ENCODE results near the gene FHL2. TPM values are rescaled to one million over a fixed set of nuclear protein-coding genes. Genes with fewer than 3 reads are reported as not detected.
"Not testable (repeated sequence)": the region's sequence is repeated elsewhere in the genome, so short reads cannot be mapped to it uniquely, and the experiment has no call there.

The FHL2 gene
- total RNA-seq, 1 donor from 2014 or later: 2.3 TPM

DNA sequence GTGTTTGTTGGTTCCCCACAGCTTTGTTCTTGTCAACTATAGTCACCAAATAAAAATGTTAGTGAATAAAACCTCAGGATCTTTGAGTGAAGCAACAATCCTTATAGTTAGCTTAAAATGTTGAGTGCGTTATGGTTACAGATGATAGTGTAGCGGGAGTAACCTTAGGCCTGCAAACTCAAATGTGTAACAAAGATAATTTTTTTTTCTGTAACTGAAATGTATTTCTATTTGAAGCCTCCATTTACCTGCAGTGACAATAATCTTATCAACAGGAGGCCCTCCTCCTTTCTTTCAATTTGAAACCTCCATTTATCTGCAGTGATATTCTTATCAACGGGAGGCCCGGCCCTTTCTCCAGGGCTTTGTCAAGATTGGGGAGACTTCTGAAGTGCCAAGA is 64.6 kb downstream of the FHL2 start:
- Mint-ChIP-seq H3K9me3 (no peaks in the 10 kb centered on the region), H3K27ac (no peak overlapping the region), H3K4me1 (ENCODE audit: low read depth) (peaks cover 52% of the 10 kb centered on the region), H3K36me3 (ENCODE audit: low read depth) (peaks cover 10% of the 10 kb centered on the region), H3K27me3 (ENCODE audit: insufficient read depth) (no peaks in the 10 kb centered on the region), H3K4me3 (no peak overlapping the region)
- intact Hi-C loops (cut with micrococcal nuclease): loop anchor here (10.0 kb wide), 2 partner anchors 461 to 761 kb away; no protein-coding TSS in a partner anchor
- DNase-seq (ENCODE audit: low spot score): no peak

DNA sequence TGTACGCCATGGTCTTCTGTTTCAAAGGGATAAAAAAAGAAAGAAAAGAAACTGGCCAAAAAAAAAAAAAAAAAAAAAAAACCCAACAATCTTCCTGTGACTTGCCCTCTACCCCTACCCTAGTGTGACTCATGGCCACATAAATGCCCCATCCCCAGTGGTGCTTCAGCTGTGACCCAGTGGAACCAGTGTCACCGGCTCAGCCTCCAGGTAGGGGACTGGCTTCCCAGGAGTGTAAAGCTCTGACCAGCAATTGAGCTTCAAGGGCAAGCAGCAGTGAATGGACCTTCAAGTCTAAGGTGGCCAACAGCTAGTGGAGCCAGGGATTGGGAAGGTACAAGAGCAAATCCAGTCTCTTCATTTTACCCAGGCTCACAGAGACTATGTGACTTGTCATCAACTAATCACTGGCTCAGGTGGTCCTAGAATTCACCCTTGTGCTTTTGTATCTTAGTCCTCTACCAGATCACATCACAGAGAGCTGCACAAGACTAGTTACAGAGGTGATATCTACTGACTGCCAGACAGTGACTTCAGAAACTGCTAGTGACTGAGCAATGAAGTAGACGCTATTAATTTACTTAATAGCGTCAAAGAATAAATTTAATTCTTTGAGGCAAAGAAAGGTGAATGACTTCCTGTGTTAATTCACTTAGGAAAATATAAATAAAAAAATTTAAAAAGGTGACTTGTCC is 68.0 kb downstream of the FHL2 start:
- Mint-ChIP-seq H3K9me3 (no peaks in the 10 kb centered on the region), H3K4me3 (peak overlapping the region; percentile 90), H3K36me3 (ENCODE audit: low read depth) (peaks cover 2% of the 10 kb centered on the region), H3K27ac (peak overlapping the region; percentile 91), H3K27me3 (ENCODE audit: insufficient read depth) (no peaks in the 10 kb centered on the region), H3K4me1 (ENCODE audit: low read depth) (peaks cover 41% of the 10 kb centered on the region)
- DNase-seq (ENCODE audit: low spot score): no peak
- intact Hi-C loops (cut with micrococcal nuclease): loop anchor here (10.0 kb wide), 2 partner anchors 464 to 764 kb away; no protein-coding TSS in a partner anchor

DNA sequence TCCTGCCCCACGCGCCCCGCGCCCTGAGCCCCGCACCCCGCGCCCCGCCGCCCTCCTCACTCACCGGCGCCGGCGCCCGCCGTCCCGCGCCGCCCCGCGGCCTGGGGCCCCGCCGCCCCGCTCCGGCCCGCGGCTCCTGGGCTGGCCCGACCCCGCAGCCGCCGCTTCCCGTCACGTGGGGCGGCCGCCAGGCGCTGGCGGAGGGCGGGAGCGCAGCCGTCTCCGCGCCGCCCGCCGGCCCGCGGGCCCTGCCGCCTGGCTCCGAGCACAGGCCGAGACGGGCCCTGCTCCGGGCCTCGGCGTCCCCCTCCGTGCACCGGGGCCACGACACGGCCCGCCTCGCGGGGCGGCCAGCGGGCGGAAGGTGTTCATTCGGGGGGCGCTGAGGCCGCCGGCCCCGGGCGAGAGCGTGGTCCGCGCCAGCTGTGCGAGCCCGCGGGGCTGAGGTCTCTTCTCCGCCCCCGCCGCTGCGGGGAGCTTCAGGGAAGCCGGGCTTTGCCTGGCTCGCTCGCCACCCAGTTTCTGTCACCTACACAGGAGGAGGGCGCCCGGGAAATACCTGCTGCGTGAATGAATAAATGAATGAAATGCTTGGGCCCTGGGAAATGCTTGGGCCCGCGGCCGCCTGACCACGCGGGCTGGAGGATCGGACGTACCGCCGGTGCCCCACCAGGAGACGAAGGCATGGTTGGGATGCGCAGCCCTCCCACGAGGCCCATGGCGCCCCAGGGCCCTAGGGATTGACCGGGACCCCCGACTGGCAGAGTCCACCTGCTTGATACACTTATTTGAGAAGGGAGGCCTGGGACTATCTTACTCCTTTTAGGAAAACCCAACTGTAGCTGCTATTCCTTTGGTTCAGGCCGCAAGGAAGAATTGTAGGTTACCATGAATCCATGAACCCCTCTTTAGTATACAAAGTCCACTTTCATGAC is 69.0 kb downstream of the FHL2 start, which contains the start of gene TGFBRAP1:
TSS of gene TGFBRAP1 (minus strand) at position 175 of the 935 bp plus-strand sequence. CDS start 21,434 bp downstream, outside the sequence.
- DNase-seq (ENCODE audit: low spot score): peak; percentile 56
- H3K27ac Mint-ChIP-seq: peak within 1 kb of the TSS; percentile 91
- peak within 1 kb of the TSS; percentile 90 for H3K4me3 Mint-ChIP-seq
- H3K27me3 Mint-ChIP-seq (ENCODE audit: insufficient read depth): no peaks in the 10 kb centered on the region
- intact Hi-C loops (cut with micrococcal nuclease): loop anchor here (1.0 to 10.0 kb wide), 4 partner anchors 7 to 765 kb away; partner anchors contain the start of genes C2orf49 and FHL2
- H3K9me3 Mint-ChIP-seq: no peaks in the 10 kb centered on the region
- peaks cover 2% of the 10 kb centered on the region for H3K36me3 Mint-ChIP-seq (ENCODE audit: low read depth)
- H3K4me1 Mint-ChIP-seq (ENCODE audit: low read depth): peaks cover 31% of the 10 kb centered on the region

DNA sequence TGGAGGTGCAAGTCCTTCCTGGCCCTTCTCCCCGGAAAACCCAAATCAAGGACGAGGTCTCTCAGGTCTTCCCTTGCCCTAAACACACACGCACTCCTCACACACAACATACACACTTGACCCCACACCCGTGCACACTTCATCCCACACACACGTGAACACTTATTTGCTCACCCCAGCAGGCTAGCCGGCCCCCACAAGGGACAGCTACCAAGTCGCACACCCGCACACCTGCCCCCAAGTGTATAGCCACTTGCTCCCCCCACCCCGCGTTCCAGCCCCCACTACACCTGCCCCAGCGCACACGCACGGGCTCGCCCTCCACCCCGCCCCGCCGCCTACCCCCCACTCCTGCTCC is 69.7 kb downstream of the FHL2 start:
- H3K36me3 Mint-ChIP-seq (ENCODE audit: low read depth): no peaks in the 10 kb centered on the region
- H3K9me3 Mint-ChIP-seq: no peaks in the 10 kb centered on the region
- peak overlapping the region; percentile 89 for H3K4me3 Mint-ChIP-seq
- H3K4me1 Mint-ChIP-seq (ENCODE audit: low read depth): peaks cover 30% of the 10 kb centered on the region
- no peak for DNase-seq (ENCODE audit: low spot score)
- peak overlapping the region; percentile 83 for H3K27ac Mint-ChIP-seq
- intact Hi-C loops (cut with micrococcal nuclease): loop anchor here (1.0 to 2.0 kb wide), 2 partner anchors 8 to 70 kb away; partner anchors contain the start of genes C2orf49 and FHL2
- H3K27me3 Mint-ChIP-seq (ENCODE audit: insufficient read depth): no peaks in the 10 kb centered on the region

DNA sequence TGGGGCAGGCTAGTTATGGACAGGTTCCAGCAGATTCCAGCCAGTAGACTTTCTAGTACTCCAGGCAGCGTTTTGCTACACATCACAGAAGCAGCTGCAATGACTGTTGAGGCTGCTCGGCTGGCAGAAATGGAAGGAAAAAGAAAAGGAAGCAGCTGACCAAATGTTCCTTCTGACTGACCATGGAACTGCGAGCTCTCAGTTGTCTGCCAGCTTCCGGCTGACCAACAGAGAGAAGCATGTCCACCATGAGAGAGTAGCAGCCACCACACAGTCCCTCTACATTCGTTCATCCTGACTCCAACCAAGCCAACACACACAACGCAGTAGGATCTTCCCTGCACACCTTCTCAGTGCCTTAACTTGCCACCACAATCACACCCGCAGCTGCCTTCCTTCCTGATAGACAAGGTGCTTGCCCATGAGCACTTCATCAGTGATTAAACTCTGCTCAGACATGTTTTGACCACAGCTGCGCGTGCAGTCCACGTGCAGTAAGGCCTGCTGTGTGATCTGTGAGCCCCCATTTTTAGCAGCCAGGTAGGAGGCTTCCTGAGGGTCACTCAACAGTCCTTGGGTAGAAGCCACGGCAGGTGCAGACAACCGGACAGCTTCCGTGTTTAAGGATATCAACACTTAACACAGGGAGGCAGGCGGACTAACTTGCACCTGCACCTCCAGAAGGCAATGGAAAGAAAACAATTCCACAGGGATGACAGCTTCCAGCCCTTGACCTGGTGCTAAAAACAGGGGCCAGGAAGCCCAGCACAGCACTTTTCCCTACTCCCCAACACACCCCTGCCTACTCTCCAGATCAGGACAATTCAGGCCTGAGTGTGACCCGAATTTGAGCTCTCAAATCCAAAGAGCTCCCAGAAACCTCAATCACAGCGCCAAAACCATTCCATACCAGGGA is 70.3 kb downstream of the FHL2 start:
- intact Hi-C loops (cut with micrococcal nuclease): loop anchor here (1.0 to 2.0 kb wide), 2 partner anchors 9 to 70 kb away; partner anchors contain the start of genes C2orf49 and FHL2
- DNase-seq (ENCODE audit: low spot score): no peak
- H3K4me3 Mint-ChIP-seq: peak overlapping the region; percentile 89
- peak overlapping the region; percentile 83 for H3K27ac Mint-ChIP-seq
- no peaks in the 10 kb centered on the region for H3K27me3 Mint-ChIP-seq (ENCODE audit: insufficient read depth)
- H3K4me1 Mint-ChIP-seq (ENCODE audit: low read depth): peaks cover 36% of the 10 kb centered on the region
- no peaks in the 10 kb centered on the region for H3K36me3 Mint-ChIP-seq (ENCODE audit: low read depth)
- H3K9me3 Mint-ChIP-seq: no peaks in the 10 kb centered on the region

DNA sequence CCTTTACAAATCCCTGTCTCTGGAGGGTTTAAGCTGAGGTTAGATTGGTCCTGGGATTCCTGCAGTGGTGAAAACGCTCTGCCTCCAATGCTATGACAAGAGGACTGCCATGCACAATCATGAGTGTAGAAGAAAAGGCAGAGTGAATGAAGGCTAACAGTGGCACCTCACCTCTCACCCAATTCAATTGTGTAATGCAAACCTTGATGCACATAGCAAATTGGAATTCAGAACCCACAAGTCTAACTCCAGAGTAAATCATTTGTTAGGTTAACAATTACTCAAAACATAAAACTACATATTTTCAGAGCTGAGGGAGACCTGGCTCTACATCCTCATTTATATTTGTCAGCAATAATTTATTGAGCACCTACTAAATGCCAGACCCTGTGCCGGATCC is 71.2 kb downstream of the FHL2 start:
- intact Hi-C loops (cut with micrococcal nuclease): loop anchor here (2.0 kb wide), 1 partner anchor 71 kb away; the partner anchor contains the start of gene FHL2
- H3K4me3 Mint-ChIP-seq: peak overlapping the region; percentile 89
- no peaks in the 10 kb centered on the region for H3K27me3 Mint-ChIP-seq (ENCODE audit: insufficient read depth)
- peaks cover 45% of the 10 kb centered on the region for H3K4me1 Mint-ChIP-seq (ENCODE audit: low read depth)
- peaks cover 4% of the 10 kb centered on the region for H3K36me3 Mint-ChIP-seq (ENCODE audit: low read depth)
- no peak overlapping the region for H3K27ac Mint-ChIP-seq
- no peak for DNase-seq (ENCODE audit: low spot score)
- H3K9me3 Mint-ChIP-seq: no peaks in the 10 kb centered on the region

DNA sequence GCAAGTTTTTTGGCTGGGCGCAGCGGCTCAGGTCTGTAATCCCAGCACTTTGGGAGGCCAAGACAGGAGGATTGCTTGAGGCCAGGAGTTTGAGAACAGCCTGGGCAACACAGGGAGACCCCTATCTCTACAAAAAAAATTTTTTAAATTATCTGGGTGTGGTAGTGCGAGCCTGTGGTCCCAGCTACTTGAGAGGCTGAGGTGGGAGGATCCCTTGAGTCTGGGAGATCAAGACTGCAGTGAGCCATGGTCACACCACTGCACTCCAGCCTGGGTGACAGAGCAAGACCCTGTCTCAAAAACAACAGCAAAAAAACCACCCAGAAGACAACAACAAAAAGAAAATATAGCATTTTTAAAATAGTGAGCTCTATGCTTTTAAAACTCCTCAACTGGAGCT is 71.6 kb downstream of the FHL2 start:
- peaks cover 49% of the 10 kb centered on the region for H3K4me1 Mint-ChIP-seq (ENCODE audit: low read depth)
- DNase-seq (ENCODE audit: low spot score); intact Hi-C loops (cut with micrococcal nuclease); H3K36me3 Mint-ChIP-seq (ENCODE audit: low read depth); H3K27me3 Mint-ChIP-seq (ENCODE audit: insufficient read depth); H3K27ac Mint-ChIP-seq; H3K9me3 Mint-ChIP-seq: not testable (repeated sequence)
- H3K4me3 Mint-ChIP-seq: peak overlapping the region; percentile 89

DNA sequence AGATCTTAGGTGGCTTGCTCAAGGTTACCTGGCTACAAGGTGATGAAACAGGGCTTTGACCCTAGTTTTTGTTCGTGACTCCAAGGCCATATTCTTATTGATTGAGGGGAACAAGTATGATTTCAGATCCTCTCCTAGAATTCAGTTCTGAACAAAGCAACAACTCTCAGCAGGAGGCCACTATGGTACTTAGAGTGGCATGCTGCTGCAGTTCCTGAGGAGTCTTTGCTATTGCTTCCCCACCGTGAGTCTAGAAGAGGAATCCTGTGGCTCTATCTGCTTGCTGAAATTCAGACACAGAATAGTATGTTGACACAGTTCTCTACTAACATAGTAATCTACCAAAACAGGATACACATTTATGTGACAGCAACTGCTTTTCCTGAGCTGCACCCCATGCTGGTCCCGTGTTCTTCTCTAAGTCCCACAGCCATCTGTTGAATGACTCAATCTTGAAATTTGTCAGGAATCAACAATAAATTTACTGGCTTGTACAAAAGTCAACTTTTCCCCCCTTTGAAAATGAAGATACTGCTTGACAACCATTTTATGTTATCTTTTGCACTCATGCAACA is 73.4 kb downstream of the FHL2 start:
- DNase-seq (ENCODE audit: low spot score): no peak
- H3K9me3 Mint-ChIP-seq: no peaks in the 10 kb centered on the region
- H3K36me3 Mint-ChIP-seq (ENCODE audit: low read depth): peaks cover 6% of the 10 kb centered on the region
- no peak overlapping the region for H3K27ac Mint-ChIP-seq
- H3K4me1 Mint-ChIP-seq (ENCODE audit: low read depth): peaks cover 45% of the 10 kb centered on the region
- no peak overlapping the region for H3K4me3 Mint-ChIP-seq
- intact Hi-C loops (cut with micrococcal nuclease): no loop called here
- H3K27me3 Mint-ChIP-seq (ENCODE audit: insufficient read depth): no peaks in the 10 kb centered on the region

DNA sequence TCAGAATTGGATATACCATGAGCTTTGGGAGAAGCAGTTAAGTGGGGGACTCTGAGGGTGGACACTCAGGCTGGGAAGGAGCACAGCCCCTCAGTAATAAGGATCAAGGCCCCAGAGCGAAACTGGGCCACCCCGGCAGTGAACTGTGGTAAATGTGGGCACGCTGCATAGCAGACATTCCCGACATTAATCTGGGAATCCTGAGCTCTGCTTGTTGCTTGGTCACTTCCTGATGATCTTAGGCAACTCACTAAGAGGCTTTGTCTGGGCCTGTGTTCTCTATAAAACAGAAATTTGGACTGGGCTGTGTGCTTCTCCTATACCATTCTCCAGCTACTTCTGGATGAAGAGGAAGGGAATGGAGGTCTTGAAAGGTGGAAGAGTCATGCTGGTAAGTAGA is 74.1 kb downstream of the FHL2 start:
- Mint-ChIP-seq H3K36me3 (ENCODE audit: low read depth) (peaks cover 6% of the 10 kb centered on the region), H3K27me3 (ENCODE audit: insufficient read depth) (no peaks in the 10 kb centered on the region), H3K4me3 (no peak overlapping the region), H3K27ac (no peak overlapping the region), H3K4me1 (ENCODE audit: low read depth) (peaks cover 40% of the 10 kb centered on the region), H3K9me3 (no peaks in the 10 kb centered on the region)
- intact Hi-C loops (cut with micrococcal nuclease): no loop called here
- no peak for DNase-seq (ENCODE audit: low spot score)

DNA sequence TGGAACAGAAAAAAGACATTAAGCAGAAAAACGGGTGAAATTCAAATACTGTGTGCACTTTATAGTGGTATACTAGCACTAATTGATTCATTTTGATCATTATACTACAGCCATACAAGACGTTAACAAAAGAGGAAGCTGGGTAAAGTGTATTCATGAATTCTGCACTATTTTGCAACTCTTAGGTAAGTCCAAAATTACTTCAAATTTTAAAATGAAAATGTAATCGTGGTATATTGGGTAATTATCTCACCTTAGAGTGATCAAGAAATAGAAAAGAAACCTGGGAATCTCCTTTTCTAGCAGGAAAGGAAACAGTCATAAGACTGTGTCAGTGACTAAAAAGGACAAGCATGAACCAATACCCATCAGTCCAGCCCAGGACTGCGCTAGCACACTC is 74.8 kb downstream of the FHL2 start:
- Mint-ChIP-seq H3K4me1 (ENCODE audit: low read depth) (peaks cover 38% of the 10 kb centered on the region), H3K9me3 (no peaks in the 10 kb centered on the region), H3K27ac (no peak overlapping the region), H3K4me3 (no peak overlapping the region), H3K36me3 (ENCODE audit: low read depth) (peaks cover 6% of the 10 kb centered on the region), H3K27me3 (ENCODE audit: insufficient read depth) (no peaks in the 10 kb centered on the region)
- intact Hi-C loops (cut with micrococcal nuclease): no loop called here
- DNase-seq (ENCODE audit: low spot score): no peak

DNA sequence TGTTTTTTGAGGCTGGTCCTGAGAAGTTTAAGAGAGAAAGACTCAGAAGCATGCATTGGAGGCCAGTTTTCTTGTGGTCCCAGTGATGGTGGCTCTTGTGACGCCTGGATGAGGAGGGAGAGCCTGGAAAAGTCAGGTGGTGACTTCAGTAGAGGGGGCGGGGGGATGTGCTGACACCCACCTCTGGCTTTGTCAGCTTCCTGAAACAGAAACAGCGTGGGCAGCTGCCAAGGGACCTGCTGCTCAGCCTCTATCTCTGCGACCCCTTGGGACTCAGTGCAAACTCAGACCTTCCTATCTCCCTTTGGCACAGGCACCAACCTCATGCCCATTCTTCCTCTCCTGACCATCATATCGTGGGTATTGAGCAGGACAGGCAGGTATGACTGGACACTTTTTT is 75.7 kb downstream of the FHL2 start:
- no peak overlapping the region for H3K27ac Mint-ChIP-seq
- peaks cover 33% of the 10 kb centered on the region for H3K4me1 Mint-ChIP-seq (ENCODE audit: low read depth)

More for the DNA sequence above, 75.7 kb downstream of the FHL2 start:
- H3K4me3 Mint-ChIP-seq: peak overlapping the region; percentile 55
- no peak for DNase-seq (ENCODE audit: low spot score)
- no peaks in the 10 kb centered on the region for H3K9me3 Mint-ChIP-seq
- intact Hi-C loops (cut with micrococcal nuclease): no loop called here
- H3K36me3 Mint-ChIP-seq (ENCODE audit: low read depth): peaks cover 6% of the 10 kb centered on the region
- no peaks in the 10 kb centered on the region for H3K27me3 Mint-ChIP-seq (ENCODE audit: insufficient read depth)

Measured in activated T-helper 1 cell treated with anti-CD3 and anti-CD28 coated beads, Interleukin-12 subunit alpha, Interleukin-12 subunit beta, Interleukin-2, Interleukin-4 antibody, amounts not matched to agents 30 ng/mL and 10 ng/mL and 1 ng/mL, durations not matched to agents 14 hours and 24 hours and 36 hours (primary cell).